Measurements from ENCODE around the gene NAGLU.
"Not testable (repeated sequence)": the region's sequence is repeated elsewhere in the genome, so short reads cannot be mapped to it uniquely, and the experiment has no call there.

The NAGLU gene

DNA sequence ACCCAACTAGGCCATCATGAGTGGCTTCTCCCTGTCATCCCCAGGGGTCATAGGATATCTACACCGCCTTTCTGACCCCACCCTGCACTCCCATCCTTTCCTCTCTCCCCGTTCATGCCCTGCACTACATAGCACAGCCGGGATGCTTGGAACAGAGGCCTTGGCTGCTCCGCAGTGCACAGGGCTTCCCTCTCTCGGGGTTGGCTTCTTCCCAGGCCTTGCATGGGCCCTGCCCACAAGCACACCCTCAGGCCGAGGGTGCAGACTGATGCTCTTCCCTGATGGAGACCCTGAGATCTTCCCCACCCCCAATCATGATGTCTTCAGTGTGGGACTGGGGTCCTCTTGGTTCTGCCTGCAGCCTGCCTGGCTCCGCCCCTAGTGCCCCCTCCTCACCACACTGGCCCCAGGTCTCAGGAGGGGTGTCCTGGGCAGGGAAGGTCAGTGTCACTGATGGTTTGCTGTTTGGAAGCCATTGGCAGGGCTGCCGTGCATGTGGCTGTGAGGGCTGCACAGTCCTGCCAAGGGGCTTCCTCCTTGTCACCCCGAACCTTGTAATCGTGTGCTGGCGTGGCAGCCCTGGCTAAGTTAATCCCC lies 14.3 kb upstream of the NAGLU start:
- DNase-seq, result no peak

- DNase-seq, result no peak
These were observed 13.7 kb upstream of the NAGLU start for GRCh38 chr17:42522263-42522790.

- DNase-seq, result no peak
These were observed 13.2 kb upstream of the NAGLU start for GRCh38 chr17:42522798-42523278.

DNA sequence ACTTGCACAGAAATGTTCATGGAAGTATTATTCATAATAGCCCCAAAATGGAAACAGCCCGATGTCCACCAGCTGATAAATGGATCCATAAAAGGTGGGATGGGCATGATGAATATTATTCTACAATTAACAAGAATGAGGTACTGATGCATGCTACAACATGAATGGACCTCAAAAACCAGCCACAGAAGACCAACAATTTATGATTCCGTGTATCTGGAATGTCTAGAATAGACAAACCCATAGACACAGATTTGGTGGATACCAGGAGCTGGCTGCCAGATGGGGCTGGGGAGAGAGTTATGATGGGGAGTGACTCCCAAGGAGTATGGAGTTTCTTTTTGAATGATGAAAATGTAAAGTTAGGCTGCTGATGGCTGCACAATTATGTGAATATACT lies 10.8 kb upstream of the NAGLU start:
- DNase-seq, result no peak

- DNase-seq, result no peak
These were observed 10.0 kb upstream of the NAGLU start for GRCh38 chr17:42526031-42526444.

GRCh38 chr17:42527932-42528331 lies 8.1 kb upstream of the NAGLU start:
- no peak for DNase-seq

- no peak for DNase-seq
These were observed 7.0 kb upstream of the NAGLU start for GRCh38 chr17:42529061-42529460.

- DNase-seq, result no peak
These were observed 5.0 kb upstream of the NAGLU start for GRCh38 chr17:42530952-42531454.

DNA sequence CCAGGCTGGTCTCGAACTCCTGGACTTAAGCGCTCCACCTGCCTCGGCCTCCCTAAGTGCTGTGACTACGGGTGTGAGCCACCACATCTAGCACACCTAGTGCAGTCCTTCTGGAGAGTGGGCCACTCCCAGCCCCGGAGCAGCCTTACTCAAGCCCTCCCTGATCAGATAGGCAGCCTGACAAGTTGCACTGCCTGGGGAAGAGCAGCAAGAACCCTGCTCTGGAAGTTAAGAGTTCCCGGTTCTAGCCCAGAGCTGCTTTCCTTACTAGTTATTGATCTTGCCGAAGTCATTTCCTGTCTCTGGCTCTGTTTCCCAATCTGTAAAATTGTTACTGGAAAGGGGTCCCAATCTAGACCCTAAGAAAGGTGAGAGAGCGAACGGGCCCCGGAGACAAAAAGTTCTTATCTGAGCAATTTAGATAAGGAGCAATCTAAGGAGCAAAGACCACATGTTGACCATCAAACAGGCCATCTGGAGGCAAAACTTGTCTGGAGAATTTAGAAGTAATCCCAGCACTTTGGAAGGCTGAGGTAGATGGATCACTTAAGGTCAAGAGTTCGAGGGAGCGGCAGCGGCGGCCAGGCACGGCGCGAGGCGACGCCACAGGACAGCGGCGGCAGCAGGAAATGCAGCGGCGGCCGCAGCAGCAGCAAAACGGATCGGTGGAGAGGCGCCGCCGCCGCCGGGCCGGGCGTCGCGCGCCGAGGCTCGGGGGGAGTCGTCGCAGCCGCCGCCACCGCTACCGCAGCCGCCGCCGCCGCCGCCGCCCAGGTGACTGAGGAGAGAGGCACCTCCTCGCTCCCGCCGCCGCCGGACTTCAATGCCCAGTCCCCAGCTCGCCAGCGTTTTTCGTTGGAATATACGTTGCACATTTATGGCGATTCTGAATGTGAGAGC lies 4.3 kb upstream of the NAGLU start:
- DNase-seq, result no peak

DNA sequence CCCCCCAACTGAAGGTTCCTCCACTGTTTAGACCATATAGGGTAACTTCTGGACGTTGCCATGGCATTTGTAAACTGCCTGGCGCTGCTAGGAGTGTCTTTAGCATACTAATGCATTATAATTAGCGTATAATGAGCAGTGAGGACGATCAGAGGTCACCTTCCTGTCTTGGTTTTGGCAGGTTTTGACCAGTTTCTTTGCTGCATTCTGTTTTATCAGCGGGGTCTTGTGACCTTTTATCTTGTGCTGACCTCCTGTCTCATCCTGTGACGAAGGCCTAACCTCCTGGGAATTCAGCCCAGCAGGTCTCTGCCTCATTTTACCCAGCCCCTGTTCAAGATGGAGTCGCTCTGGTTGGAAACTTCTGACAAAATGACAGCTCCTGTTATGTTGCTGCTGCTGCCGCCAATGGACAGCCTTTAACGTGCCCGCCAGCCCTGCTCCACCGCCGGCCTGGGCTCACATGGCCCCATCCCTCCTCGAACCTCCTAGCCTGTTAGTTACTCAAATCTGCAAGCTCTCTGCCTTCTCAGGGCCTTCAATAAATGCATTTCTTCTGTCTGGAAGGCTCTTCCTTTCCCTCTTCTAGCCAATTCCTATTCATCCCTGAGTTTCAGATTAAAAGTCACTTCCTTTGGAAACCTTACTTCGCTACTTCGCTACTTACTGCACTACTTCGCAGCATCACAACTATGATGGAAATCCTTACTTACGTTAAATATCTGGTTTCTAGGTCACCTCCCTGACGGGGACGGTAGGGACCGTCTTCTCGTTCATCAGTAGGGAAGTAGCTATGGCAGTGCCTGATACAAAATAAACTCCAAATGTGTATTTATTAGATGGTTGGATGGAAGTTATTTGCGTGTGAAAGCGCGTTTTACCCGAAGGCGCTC lies 640 bp upstream of the NAGLU start:
- DNase-seq, result no peak

GRCh38 chr17:42536372-42537155 lies 523 bp downstream of the NAGLU start:
- DNase-seq, result peak; percentile 90

GRCh38 chr17:42537156-42537805 lies 1.2 kb downstream of the NAGLU start:
- no peak for DNase-seq

- DNase-seq, result no peak
These were observed 1.9 kb downstream of the NAGLU start for GRCh38 chr17:42537826-42538451.

GRCh38 chr17:42538482-42538881 lies 2.4 kb downstream of the NAGLU start:
- DNase-seq, result no peak

GRCh38 chr17:42540558-42540957 lies 4.5 kb downstream of the NAGLU start:
- DNase-seq, result not testable (repeated sequence)

GRCh38 chr17:42541041-42541833 lies 5.2 kb downstream of the NAGLU start:
- DNase-seq, result no peak

- no peak for DNase-seq
These were observed 7.4 kb downstream of the NAGLU start for GRCh38 chr17:42543190-42544079.

GRCh38 chr17:42544874-42545283 lies 8.8 kb downstream of the NAGLU start:
- no peak for DNase-seq

Data from 8988T (cell line).